Natural killer cell treated with Interleukin-12 subunit alpha and Interleukin-12 subunit beta and Interleukin-15 and Interleukin-18, amount 100 ng/mL, for 72 hours (primary cell): ENCODE measurements around the gene GABBR2. TPM values are rescaled to one million over a fixed set of nuclear protein-coding genes. Genes with fewer than 3 reads are reported as not detected.

ENCODE experiments used
- ATAC-seq, 2 donors: fragments of 150-1000 bp; cut with Tn5 transposase in 1 of 2; sonication (Bioruptor Pico), chemical (Tn5 transposase) in 1 of 2; 2 replicates each; pipeline ENCODE4 v1.10.0; 2021
- DNase-seq: peaks from one replicate; pipeline ENCODE4 v3.0.0; 2022; ENCODE audit warnings: low spot score
- H3K27ac Mint-ChIP-seq, 2 donors: 1 replicate in 1 of 2; 2 replicates in 1 of 2; pipeline ENCODE4 v1.8.0; 2022; ENCODE audit warnings: mixed read lengths in 2 of 2, mild to moderate bottlenecking in 1 of 2, moderate library complexity in 1 of 2
- H3K27me3 Mint-ChIP-seq, 2 donors: 1 replicate in 1 of 2; 2 replicates in 1 of 2; pipeline ENCODE4 v1.8.0; 2022; ENCODE audit warnings: mixed read lengths in 2 of 2
- H3K36me3 Mint-ChIP-seq: one replicate; pipeline ENCODE4 v1.8.0; 2022; ENCODE audit warnings: mixed read lengths
- H3K4me1 Mint-ChIP-seq, 2 donors: 1 replicate in 1 of 2; 2 replicates in 1 of 2; pipeline ENCODE4 v1.8.0; 2022; ENCODE audit warnings: low read depth in 2 of 2, mixed read lengths in 2 of 2, mild to moderate bottlenecking in 1 of 2
- H3K4me3 Mint-ChIP-seq: one replicate; pipeline ENCODE4 v1.8.0; 2022; ENCODE audit warnings: mixed read lengths
- H3K9me3 Mint-ChIP-seq: 2 replicates; pipeline ENCODE4 v1.8.0; 2022; ENCODE audit warnings: mixed read lengths
- total RNA-seq, 2 donors: library from RNA; stranded (reverse); gene quantifications; one replicate each; pipeline ENCODE4 v1.2.3, GENCODE V29; 2022

GABBR2 gene
- total RNA-seq, result not detected

DNA sequence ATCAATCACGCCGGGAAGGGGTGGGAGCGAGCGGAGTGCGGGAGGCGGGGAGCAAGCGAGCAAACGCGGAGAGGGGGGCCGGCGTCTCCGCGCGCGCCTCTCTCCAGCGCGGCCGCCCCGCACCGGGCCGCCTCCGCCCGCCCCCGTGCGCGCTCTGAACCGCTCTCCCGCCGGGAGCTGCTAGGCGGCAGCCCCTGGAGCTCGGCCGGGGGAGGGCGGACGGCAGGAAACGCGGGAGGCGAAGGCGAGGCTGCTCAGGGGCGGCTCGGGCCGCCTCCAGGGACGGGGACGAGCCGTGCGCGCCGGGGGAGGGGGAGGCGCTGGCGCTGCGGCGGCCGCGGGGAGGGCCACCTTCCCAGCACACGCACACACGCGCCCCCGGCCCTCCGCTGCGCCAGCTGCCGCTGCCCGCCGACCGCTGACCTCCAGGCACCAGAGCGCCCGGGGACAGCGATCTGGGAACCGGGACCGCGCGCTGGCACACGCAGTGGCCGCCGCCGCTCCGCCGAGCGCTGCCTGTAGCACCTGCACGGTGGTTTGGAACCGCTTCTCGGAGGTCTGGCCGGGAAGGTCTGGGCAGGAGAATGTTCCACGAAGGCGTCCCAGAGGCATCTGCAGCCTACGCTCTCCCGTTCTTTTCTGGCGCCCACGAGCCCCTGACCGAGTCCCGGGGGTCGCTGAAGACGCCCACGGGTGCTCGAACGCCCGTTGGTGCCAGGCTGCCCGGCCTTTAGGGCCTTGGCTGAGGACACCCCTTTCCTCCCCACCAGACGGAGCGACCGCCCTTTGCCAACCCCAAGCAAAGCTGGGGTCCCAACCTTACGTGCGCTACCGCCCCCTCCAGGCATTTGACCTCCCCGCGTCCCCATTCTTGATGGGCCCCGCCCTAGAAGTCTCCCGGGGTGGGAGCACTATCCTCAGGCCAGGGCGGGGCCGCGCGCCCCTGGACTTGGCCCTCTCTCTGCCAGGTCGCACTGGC is at the start of gene GABBR2:
Gene GABBR2, minus strand, starts transcription at position 3 of the 979 bp plus-strand sequence. CDS start 198 bp downstream, outside the sequence.
- peaks cover 47 to 56% of the 10 kb centered on the region in 2 donors for H3K27me3 Mint-ChIP-seq
- peak in 1 of 2 donors; percentile 31 for ATAC-seq

GRCh38 chr9:98755006-98755618 is 46.4 kb upstream of the GABBR2 start:
- no peak overlapping the region for H3K4me3 Mint-ChIP-seq
- no peaks in the 10 kb centered on the region for H3K9me3 Mint-ChIP-seq
- H3K27me3 Mint-ChIP-seq, result no peaks in the 10 kb centered on the region
- peaks cover 13% of the 10 kb centered on the region for H3K36me3 Mint-ChIP-seq
- DNase-seq (no peak), ATAC-seq (no peak)
- no peaks in the 10 kb centered on the region for H3K4me1 Mint-ChIP-seq
- no peak overlapping the region for H3K27ac Mint-ChIP-seq

More for the DNA sequence above, at the start of gene GABBR2:
- H3K27ac Mint-ChIP-seq, result no peak within 1 kb of the TSS
- peak; percentile 56 for DNase-seq
- H3K36me3 Mint-ChIP-seq, result no peaks in the 10 kb centered on the region
- no peak within 1 kb of the TSS for H3K4me3 Mint-ChIP-seq
- H3K9me3 Mint-ChIP-seq, result no peaks in the 10 kb centered on the region
- peaks cover 0 to 3% of the 10 kb centered on the region in 2 donors for H3K4me1 Mint-ChIP-seq

- DNase-seq, result no peak
- peaks cover 14% of the 10 kb centered on the region for H3K36me3 Mint-ChIP-seq
- H3K27me3 Mint-ChIP-seq, result no peaks in the 10 kb centered on the region
- H3K9me3 Mint-ChIP-seq, result no peaks in the 10 kb centered on the region
- no peaks in the 10 kb centered on the region for H3K4me1 Mint-ChIP-seq
- H3K27ac Mint-ChIP-seq, result no peak overlapping the region
- ATAC-seq, result no peak
- no peak overlapping the region for H3K4me3 Mint-ChIP-seq
Measured at GRCh38 chr9:98751210-98751609, 42.5 kb upstream of the GABBR2 start.

DNA sequence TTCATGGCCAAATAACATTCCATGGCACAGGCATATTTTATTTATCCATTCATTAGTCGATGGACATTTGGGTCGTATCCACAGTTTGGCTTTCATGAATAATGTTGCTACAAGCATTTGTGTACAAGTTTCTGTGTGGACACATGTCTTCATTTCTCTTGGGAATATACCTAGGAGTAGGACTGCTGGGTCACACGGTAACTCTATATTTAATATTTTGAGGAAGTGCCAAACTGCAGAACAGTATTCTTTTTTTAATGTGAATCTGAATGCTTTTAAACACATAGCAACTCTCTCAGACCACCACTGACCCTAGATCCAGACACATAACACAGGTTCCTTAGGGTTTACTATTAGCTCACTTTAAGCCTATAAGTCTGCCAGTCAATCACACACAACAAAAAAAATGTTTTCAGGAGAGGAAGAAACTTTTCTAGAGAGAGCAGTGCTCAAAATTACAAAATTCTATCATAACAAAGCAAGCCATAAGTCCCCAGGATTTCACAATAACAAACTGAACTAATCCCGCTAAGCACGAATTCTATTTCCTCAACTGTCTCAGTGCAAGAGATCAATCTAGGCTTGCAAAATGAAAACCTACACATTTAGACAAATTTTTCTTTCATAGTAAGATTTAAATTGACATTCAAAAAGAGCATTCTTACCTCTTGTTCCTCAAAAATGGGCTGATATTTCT is 41.8 kb upstream of the GABBR2 start:
- H3K4me1 Mint-ChIP-seq, result no peaks in the 10 kb centered on the region
- H3K27ac Mint-ChIP-seq, result no peak overlapping the region
- H3K27me3 Mint-ChIP-seq, result no peaks in the 10 kb centered on the region
- H3K36me3 Mint-ChIP-seq, result peaks cover 14% of the 10 kb centered on the region
- ATAC-seq, result no peak
- H3K4me3 Mint-ChIP-seq, result no peak overlapping the region
- H3K9me3 Mint-ChIP-seq, result no peaks in the 10 kb centered on the region
- DNase-seq, result no peak

DNA sequence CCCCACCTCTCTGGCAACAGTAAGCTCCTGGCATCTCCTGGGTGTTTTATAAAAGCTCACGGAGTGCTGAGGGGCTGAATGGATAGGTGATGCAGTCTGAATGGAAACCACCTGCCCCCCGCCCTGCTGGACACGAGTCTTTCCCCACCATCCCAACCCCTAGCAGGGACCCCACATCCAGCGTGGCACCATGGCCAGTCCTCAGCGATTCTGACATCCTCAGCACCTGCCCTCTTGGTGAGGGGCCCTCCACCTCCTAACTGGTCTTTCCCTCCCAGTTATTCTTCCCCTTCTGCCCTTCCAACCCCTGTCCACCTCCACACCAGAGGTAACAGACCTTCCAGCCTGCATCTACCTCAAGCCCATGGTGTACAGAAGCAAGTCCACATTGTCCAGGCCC is 38.7 kb upstream of the GABBR2 start:
- Mint-ChIP-seq H3K4me3 (no peak overlapping the region), H3K27me3 (no peaks in the 10 kb centered on the region), H3K36me3 (peaks cover 14% of the 10 kb centered on the region)

GRCh38 chr9:98745470-98745869 is 36.7 kb upstream of the GABBR2 start:
- Mint-ChIP-seq H3K4me3 (no peak overlapping the region), H3K4me1 (no peaks in the 10 kb centered on the region), H3K27ac (no peak overlapping the region), H3K27me3 (no peaks in the 10 kb centered on the region), H3K36me3 (peaks cover 11% of the 10 kb centered on the region), H3K9me3 (no peaks in the 10 kb centered on the region)
- ATAC-seq (no peak), DNase-seq (no peak)

More for the DNA sequence above, 38.7 kb upstream of the GABBR2 start:
- DNase-seq (no peak), ATAC-seq (peak in 1 of 2 donors; percentile 4)
- no peak overlapping the region for H3K27ac Mint-ChIP-seq
- no peaks in the 10 kb centered on the region for H3K9me3 Mint-ChIP-seq
- H3K4me1 Mint-ChIP-seq, result no peaks in the 10 kb centered on the region

GRCh38 chr9:98743818-98744611 is 35.3 kb upstream of the GABBR2 start:
- Mint-ChIP-seq H3K27ac (no peak overlapping the region), H3K4me3 (no peak overlapping the region), H3K27me3 (no peaks in the 10 kb centered on the region), H3K4me1 (peaks cover 0 to 2% of the 10 kb centered on the region in 2 donors), H3K9me3 (no peaks in the 10 kb centered on the region), H3K36me3 (no peaks in the 10 kb centered on the region)
- no peak for DNase-seq
- ATAC-seq, result peak in 1 of 2 donors; percentile 60

- Mint-ChIP-seq H3K27me3 (no peaks in the 10 kb centered on the region), H3K36me3 (no peaks in the 10 kb centered on the region), H3K9me3 (peaks cover 3% of the 10 kb centered on the region), H3K4me1 (peaks cover 0 to 2% of the 10 kb centered on the region in 2 donors), H3K27ac (no peak overlapping the region), H3K4me3 (no peak overlapping the region)
- ATAC-seq (no peak), DNase-seq (no peak)
Measured at GRCh38 chr9:98743329-98743728, 34.6 kb upstream of the GABBR2 start.

DNA sequence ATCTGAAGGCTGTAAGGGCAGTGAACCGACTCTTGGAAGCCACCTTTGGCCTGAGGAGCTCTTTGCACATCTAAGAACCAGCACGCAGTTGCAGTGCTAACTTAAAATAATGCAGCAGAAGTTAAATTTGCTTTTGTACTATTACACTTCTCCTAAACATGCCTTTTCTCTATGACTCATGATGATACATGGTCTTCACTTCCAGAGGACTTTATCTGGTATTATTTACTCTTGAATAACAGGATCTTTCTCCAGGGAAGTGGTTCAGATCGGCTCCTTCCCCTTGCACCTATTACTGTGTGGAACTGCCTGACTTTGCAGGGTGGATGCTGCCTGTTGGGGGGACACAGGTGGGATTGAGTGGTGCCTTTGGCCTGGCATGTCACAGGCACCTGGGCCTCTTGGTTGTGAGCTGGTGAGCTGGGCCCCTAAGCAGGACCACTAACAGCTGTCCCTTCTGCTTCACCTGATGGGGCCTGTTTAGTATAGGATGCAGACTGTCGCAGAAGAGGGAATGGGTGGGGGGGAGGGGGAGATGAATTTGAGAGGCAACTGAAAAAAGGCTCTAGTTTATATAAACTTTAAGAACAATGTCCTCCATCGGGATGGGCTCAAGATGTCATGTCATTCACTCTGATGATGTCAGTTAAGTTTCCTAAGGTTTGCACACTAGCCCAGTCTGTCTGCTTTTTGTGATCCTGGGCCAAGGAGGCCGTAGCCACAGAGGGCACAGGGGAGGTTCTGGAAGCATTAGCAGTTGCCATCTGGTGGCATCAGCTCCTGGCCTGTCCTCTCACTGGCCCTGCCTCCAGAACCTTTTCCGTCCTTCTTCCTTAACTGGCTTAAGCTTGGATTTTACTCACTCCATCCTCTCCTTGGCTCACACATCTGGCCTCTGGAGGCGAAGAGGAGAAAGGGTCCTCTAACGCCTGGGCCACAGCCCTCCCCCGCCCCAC is 33.9 kb upstream of the GABBR2 start:
- Mint-ChIP-seq H3K4me1 (peaks cover 0 to 2% of the 10 kb centered on the region in 2 donors), H3K27me3 (no peaks in the 10 kb centered on the region), H3K36me3 (peaks cover 1% of the 10 kb centered on the region), H3K9me3 (peaks cover 3% of the 10 kb centered on the region), H3K4me3 (no peak overlapping the region), H3K27ac (no peak overlapping the region)
- no peak for ATAC-seq
- DNase-seq, result no peak

- no peak for DNase-seq
- Mint-ChIP-seq H3K4me3 (no peak overlapping the region), H3K27me3 (no peaks in the 10 kb centered on the region), H3K27ac (no peak overlapping the region), H3K9me3 (peaks cover 3% of the 10 kb centered on the region), H3K4me1 (peaks cover 0 to 2% of the 10 kb centered on the region in 2 donors), H3K36me3 (peaks cover 9% of the 10 kb centered on the region)
- no peak for ATAC-seq
Measured at GRCh38 chr9:98740226-98740881, 31.6 kb upstream of the GABBR2 start.

- Mint-ChIP-seq H3K4me1 (peaks cover 0 to 2% of the 10 kb centered on the region in 2 donors), H3K36me3 (peaks cover 9% of the 10 kb centered on the region), H3K9me3 (peaks cover 3% of the 10 kb centered on the region), H3K27ac (no peak overlapping the region), H3K4me3 (no peak overlapping the region), H3K27me3 (no peaks in the 10 kb centered on the region)
- DNase-seq (no peak), ATAC-seq (no peak)
Measured at GRCh38 chr9:98738741-98739140, 30.0 kb upstream of the GABBR2 start.

DNA sequence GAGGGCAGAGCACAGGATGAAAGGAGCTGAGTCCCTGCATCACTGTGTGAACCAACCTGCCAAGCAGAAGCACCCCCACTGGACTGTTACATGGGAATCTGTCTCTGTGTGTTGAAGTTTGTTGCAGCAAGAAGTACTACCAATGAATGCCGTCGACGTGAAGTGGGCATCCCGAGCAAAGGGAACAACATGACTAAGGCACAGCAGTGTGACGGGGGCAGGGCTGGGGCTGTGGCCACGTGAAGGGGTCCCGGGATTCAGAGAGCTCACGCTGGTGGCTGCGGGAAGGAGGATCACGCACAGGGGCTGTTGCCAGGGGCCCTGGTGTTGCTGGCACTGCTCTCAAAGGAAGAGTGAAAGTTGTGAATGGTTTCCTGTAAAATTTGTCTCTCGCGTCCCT is 27.5 kb upstream of the GABBR2 start:
- no peak overlapping the region for H3K27ac Mint-ChIP-seq
- H3K4me3 Mint-ChIP-seq, result no peak overlapping the region
- DNase-seq (no peak), ATAC-seq (no peak)
- H3K27me3 Mint-ChIP-seq, result no peaks in the 10 kb centered on the region
- peaks cover 9% of the 10 kb centered on the region for H3K36me3 Mint-ChIP-seq
- H3K9me3 Mint-ChIP-seq, result peaks cover 3% of the 10 kb centered on the region
- peaks cover 0 to 2% of the 10 kb centered on the region in 2 donors for H3K4me1 Mint-ChIP-seq
